Neural crest cell (in vitro differentiated cells): ENCODE results near the gene PAF1. TPM values are rescaled to one million over a fixed set of nuclear protein-coding genes. Genes with fewer than 3 reads are reported as not detected.

Experiments used
- DNase-seq: peaks from one replicate; pipeline ENCODE4 v3.0.0; 2021; ENCODE audit warnings: low read depth, mixed read lengths, low spot score
- H3K27ac Mint-ChIP-seq: one replicate; pipeline ENCODE4 v1.8.0; 2021; ENCODE audit warnings: mild to moderate bottlenecking, mixed read lengths; ENCODE audit not compliant: unreplicated experiment
- H3K27me3 Mint-ChIP-seq: 2 replicates; pipeline ENCODE4 v1.8.0; 2021; ENCODE audit warnings: low read depth, mild to moderate bottlenecking, mixed read lengths
- H3K36me3 Mint-ChIP-seq: 2 replicates; pipeline ENCODE4 v1.8.0; 2021; ENCODE audit warnings: low read depth, mild to moderate bottlenecking, mixed read lengths
- H3K4me1 Mint-ChIP-seq: 2 replicates; pipeline ENCODE4 v1.8.0; 2021; ENCODE audit warnings: mixed read lengths
- H3K4me3 Mint-ChIP-seq: one replicate; pipeline ENCODE4 v1.8.0; 2021; ENCODE audit warnings: mild to moderate bottlenecking, mixed read lengths
- H3K9me3 Mint-ChIP-seq: 2 replicates; pipeline ENCODE4 v1.8.0; 2021; ENCODE audit warnings: mixed read lengths
- long read RNA-seq: library from polyadenylated mRNA; unstranded; transcript quantifications from one replicate; pipeline ENCODE4 v2.0.0, GENCODE V29; 2020
- total RNA-seq: library from RNA; stranded (reverse); gene quantifications from 2 replicates; pipeline ENCODE4 v1.2.1, GENCODE V29; 2021
- TF ChIP-seq, protein P1 (sequence below): fragments of 200-600 bp; sonication (generic); conservative IDR thresholded peaks from 2 replicates; pipeline ENCODE4 v1.5.0; 2021; ENCODE audit warnings: antibody characterized with exemption, mild to moderate bottlenecking

Gene PAF1
- 62.9 and 67.3 TPM in 2 replicates for total RNA-seq
- long read RNA-seq, transcript PAF1-201 (14 exons, 2,066 nt) = major isoform, 54 of 70 reads
- long read RNA-seq, partial matches to known transcripts = 8 of 70 reads
- long read RNA-seq, other reads (novel, unspliced or antisense) = 8 of 70 reads

- peaks cover 3% of the 10 kb centered on the region for H3K27me3 Mint-ChIP-seq
- peak within 1 kb of the TSS; percentile 92 for H3K4me3 Mint-ChIP-seq
- no peaks in the 10 kb centered on the region for H3K9me3 Mint-ChIP-seq
- peaks cover 20% of the 10 kb centered on the region for H3K36me3 Mint-ChIP-seq
- DNase-seq = peak; percentile 83
- peak within 1 kb of the TSS; percentile 100 for H3K27ac Mint-ChIP-seq
- TF ChIP-seq, protein P1, sequence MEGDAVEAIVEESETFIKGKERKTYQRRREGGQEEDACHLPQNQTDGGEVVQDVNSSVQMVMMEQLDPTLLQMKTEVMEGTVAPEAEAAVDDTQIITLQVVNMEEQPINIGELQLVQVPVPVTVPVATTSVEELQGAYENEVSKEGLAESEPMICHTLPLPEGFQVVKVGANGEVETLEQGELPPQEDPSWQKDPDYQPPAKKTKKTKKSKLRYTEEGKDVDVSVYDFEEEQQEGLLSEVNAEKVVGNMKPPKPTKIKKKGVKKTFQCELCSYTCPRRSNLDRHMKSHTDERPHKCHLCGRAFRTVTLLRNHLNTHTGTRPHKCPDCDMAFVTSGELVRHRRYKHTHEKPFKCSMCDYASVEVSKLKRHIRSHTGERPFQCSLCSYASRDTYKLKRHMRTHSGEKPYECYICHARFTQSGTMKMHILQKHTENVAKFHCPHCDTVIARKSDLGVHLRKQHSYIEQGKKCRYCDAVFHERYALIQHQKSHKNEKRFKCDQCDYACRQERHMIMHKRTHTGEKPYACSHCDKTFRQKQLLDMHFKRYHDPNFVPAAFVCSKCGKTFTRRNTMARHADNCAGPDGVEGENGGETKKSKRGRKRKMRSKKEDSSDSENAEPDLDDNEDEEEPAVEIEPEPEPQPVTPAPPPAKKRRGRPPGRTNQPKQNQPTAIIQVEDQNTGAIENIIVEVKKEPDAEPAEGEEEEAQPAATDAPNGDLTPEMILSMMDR = peak; percentile 33
- H3K4me1 Mint-ChIP-seq = peaks cover 21% of the 10 kb centered on the region
Observed at GRCh38 chr19:39390751-39391437, at the start of gene PAF1, which contains the start of gene MED29. Gene PAF1 (minus strand): TSS chr19:39391106. CDS start chr19:39390864, 242 bp downstream. Gene MED29 (plus strand): TSS chr19:39391378. CDS start chr19:39391423, 45 bp downstream.

DNA sequence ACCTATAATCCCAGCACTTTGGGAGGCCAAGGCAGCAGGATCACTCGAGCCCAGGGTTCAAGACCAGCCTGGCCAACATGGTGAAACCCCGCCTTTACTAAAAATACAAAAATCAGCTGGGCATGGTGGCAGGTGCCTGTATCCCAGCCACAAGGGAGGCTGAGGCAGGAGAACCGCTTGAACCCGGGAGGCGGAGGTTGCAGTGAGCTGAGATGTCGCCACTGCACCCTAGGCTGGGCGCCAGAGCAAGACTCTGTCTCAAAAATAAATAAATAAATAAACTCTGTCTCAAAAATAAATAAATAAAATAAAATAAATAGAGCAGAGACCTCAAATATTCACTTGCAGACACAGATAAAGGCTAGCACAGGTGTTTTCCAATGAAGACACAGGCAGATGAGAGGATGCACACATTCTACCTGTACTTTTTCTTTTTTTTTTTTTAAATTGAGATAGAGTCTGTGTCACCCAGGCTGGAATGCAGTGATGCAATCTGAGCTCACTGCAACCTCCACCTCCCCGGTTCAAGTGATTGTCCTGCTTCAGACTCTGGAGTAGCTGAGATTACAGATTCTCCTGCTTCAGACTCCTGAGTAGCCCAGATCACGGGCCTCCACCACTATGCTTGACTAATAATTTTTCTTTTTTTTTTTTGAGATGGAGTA lies 47.5 kb upstream of the PAF1 start:
- no peak for DNase-seq
- peaks cover 12% of the 10 kb centered on the region for H3K36me3 Mint-ChIP-seq
- H3K4me1 Mint-ChIP-seq = peaks cover 32% of the 10 kb centered on the region
- TF ChIP-seq, protein P1 = no peak
- no peaks in the 10 kb centered on the region for H3K9me3 Mint-ChIP-seq
- no peak overlapping the region for H3K4me3 Mint-ChIP-seq
- peaks cover 10% of the 10 kb centered on the region for H3K27me3 Mint-ChIP-seq
- no peak overlapping the region for H3K27ac Mint-ChIP-seq

- H3K4me3 Mint-ChIP-seq = peak overlapping the region; percentile 100
- DNase-seq = no peak
- H3K36me3 Mint-ChIP-seq = peaks cover 15% of the 10 kb centered on the region
- TF ChIP-seq, protein P1 = no peak
- H3K9me3 Mint-ChIP-seq = no peaks in the 10 kb centered on the region
- H3K27ac Mint-ChIP-seq = peak overlapping the region; percentile 97
- H3K4me1 Mint-ChIP-seq = peaks cover 32% of the 10 kb centered on the region
- H3K27me3 Mint-ChIP-seq = peaks cover 10% of the 10 kb centered on the region
Observed at GRCh38 chr19:39436350-39436716, 45.4 kb upstream of the PAF1 start.

DNA sequence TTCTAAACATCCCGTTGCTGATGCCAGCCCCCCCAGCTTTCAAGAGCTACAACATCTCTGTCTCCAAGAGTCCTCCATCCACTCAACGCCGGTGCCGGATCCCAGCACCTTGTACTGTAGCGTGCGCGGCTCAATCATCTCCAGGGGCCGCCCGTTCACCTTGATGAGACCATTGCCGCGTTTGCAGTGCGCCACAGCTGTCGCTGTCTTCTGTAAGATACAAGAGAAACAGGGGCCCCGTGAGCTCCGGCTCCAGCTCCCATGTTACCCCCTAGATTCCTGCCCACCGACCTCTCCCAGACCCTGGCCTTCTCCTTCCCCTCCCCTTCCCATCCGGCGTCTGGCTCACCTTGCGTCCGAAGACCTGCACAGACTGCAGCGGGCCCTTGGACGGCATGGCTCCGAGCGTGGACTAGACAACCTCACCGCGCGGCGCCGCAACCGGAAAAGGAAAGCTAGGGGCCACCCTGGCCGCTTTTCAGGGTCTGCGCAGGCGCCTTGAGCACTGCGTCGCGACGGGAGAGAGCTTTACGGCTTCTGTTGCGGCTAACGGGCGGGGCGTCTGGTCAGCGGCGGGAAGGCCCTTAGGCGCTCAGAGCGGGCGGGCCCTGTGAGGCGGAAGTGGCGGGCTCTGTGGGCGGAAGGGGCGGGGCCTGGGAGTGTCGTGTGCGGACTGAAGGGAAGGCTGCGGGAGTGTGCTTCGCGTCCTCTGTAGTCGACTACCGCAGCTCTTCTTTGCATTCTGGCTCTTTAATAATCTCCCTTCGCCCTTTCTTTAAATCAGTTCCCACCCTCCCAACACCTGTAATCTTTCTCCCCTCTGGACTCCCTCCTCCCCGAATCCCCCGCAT lies 44.8 kb upstream of the PAF1 start, which contains the start of gene RPS16:
Gene RPS16 (minus strand): TSS at position 451 of the 851 bp plus-strand sequence. CDS start 54 bp downstream, at position 397.
- Mint-ChIP-seq H3K36me3 (peaks cover 15% of the 10 kb centered on the region), H3K4me1 (peaks cover 34% of the 10 kb centered on the region), H3K4me3 (peak within 1 kb of the TSS; percentile 100), H3K9me3 (no peaks in the 10 kb centered on the region), H3K27me3 (peaks cover 10% of the 10 kb centered on the region), H3K27ac (peak within 1 kb of the TSS; percentile 100)
- peak; percentile 98 for DNase-seq
- TF ChIP-seq, protein P1 = no peak
